ENCODE measurements around the gene ZNF408. TPM values are rescaled to one million over a fixed set of nuclear protein-coding genes. Genes with fewer than 3 reads are reported as not detected.
"Not testable (repeated sequence)": the region's sequence is repeated elsewhere in the genome, so short reads cannot be mapped to it uniquely, and the experiment has no call there.

The ZNF408 gene
- total RNA-seq, 4 donors from 2014 or later = 4.3 to 12.2 (median 7.9) TPM

DNA sequence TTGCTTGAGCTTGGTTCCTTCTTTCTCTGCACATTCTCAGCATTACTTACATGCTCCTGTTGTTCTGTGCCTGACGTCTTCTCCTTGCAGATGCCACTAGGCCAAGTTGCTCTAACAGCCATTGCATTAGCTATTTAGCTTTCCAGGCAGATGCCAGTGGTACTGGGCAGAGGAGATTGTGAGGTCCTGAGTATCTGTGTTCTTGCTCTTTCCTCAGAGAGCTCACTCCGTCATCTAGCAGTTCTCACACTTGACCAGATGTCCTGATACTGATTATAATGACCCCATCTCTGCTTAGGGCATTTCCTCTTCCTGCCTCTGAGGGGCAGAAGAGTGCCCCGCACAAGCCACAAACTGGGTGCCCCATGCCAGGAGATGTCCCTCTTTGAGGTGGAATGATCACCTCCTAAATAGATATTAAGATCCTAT lies 31.1 kb upstream of the ZNF408 start:
- DNase-seq (ENCODE audit: low spot score) = no peak

DNA sequence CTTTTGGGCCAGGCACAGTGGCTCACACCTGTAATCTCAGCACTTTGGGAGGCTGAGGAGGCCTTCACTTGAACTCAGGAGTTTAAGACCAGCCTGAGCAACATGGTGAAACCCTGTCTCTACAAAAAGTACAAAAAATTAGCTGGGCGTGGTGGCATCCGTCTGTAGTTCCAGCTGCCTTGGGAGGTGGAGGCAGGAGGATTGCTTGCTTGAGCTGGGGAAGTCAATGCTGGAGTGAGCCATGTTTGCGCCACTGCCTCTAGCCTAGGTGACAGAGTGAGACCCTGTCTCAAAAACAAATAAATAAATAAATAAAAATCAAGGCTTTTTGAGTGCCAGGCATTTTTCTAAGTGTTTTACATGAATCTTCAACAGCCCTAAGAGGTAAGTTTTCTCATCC lies 30.3 kb upstream of the ZNF408 start:
- not testable (repeated sequence) for DNase-seq (ENCODE audit: low spot score); ATAC-seq (ENCODE audit: low FRiP score)

More for the DNA sequence above, 31.1 kb upstream of the ZNF408 start:
- TF ChIP-seq, protein P1, sequence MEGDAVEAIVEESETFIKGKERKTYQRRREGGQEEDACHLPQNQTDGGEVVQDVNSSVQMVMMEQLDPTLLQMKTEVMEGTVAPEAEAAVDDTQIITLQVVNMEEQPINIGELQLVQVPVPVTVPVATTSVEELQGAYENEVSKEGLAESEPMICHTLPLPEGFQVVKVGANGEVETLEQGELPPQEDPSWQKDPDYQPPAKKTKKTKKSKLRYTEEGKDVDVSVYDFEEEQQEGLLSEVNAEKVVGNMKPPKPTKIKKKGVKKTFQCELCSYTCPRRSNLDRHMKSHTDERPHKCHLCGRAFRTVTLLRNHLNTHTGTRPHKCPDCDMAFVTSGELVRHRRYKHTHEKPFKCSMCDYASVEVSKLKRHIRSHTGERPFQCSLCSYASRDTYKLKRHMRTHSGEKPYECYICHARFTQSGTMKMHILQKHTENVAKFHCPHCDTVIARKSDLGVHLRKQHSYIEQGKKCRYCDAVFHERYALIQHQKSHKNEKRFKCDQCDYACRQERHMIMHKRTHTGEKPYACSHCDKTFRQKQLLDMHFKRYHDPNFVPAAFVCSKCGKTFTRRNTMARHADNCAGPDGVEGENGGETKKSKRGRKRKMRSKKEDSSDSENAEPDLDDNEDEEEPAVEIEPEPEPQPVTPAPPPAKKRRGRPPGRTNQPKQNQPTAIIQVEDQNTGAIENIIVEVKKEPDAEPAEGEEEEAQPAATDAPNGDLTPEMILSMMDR (IDR thresholded peaks at IDR 0.05) = no peak
- no peak for ATAC-seq (ENCODE audit: low FRiP score)

DNA sequence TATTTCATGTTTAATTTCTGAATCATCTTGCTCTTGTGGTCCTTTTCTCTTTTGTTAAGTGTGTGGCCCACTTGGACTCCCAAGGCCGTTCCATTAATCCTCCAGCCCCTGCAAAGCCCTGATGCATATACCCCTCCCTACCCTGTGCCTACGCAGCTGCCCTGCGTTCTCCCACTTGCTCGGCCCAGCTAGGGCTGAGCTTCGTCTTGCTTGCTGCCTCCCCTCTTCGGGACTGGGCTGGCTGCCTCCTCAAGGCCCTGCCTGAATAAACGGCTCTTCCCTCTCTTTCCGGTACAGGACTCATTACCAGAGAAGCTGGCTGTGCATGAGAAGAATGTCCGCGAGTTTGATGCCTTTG lies 28.9 kb upstream of the ZNF408 start:
- TF ChIP-seq, protein P1 (IDR thresholded peaks at IDR 0.05) = no peak
- ATAC-seq (ENCODE audit: low FRiP score) (no peak), DNase-seq (ENCODE audit: low spot score) (no peak)

DNA sequence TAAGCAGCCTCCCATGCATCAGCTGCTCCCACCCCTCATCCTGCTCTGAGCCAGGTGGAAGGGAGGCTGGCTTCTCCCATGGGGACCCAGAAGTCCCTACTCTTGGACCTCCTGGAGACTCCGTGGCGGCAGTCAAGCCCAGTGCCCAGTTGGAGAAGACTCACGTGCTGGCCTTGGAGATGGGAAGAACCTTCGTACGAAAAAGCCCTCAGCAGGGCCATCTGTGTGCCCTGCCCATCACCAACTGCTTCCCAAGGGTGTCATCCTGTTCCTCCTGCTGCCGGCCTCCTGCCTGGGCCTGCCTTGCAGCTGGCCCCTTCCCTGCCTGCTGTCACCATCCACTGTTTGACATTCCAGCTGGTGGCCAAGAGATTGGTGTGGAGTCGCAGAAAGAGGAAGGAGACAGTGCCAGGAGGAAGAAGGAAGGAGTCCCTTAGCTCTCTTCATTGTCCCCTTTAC lies 28.4 kb upstream of the ZNF408 start:
- DNase-seq (ENCODE audit: low spot score) (no peak), ATAC-seq (ENCODE audit: low FRiP score) (no peak)
- TF ChIP-seq, protein P1 (IDR thresholded peaks at IDR 0.05) = no peak

DNA sequence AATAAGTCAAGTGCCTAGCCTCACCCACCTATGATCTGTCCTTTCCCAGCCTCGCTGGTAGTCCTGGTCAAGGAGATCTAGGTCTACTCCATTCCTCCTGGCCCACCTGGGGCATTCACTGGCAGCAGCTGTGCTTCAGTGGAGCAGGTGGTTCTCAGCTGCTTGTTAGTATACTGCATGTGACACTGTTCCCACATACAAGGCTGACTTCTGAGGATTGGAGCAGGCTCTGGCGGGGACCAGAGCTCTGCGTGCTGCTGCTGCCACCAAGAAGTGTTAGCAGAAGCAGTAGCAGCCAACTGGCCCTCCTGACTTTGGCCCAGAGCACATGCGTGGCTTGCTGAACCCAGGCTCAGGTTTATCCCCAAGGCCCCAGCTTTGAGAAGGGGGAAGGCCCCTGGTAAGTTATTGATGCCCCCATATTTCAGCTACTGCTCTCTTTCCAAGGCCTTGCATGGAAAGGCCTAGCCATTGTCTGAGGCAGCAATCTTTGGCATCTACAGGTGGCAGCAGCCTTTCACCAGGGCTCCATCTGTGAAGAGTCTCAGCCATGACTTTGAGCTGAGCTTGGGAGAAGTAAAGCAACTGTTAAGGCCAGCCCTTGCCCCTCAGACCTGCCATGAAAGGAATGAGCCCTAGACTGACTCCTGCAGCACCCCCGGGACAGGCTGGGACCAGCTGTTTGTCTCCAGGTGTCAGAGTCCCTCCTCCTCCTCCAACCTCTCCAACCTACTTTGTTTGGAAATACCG lies 26.9 kb upstream of the ZNF408 start:
- TF ChIP-seq, protein P1 (IDR thresholded peaks at IDR 0.05) = no peak
- ATAC-seq (ENCODE audit: low FRiP score) (no peak), DNase-seq (ENCODE audit: low spot score) (no peak)

DNA sequence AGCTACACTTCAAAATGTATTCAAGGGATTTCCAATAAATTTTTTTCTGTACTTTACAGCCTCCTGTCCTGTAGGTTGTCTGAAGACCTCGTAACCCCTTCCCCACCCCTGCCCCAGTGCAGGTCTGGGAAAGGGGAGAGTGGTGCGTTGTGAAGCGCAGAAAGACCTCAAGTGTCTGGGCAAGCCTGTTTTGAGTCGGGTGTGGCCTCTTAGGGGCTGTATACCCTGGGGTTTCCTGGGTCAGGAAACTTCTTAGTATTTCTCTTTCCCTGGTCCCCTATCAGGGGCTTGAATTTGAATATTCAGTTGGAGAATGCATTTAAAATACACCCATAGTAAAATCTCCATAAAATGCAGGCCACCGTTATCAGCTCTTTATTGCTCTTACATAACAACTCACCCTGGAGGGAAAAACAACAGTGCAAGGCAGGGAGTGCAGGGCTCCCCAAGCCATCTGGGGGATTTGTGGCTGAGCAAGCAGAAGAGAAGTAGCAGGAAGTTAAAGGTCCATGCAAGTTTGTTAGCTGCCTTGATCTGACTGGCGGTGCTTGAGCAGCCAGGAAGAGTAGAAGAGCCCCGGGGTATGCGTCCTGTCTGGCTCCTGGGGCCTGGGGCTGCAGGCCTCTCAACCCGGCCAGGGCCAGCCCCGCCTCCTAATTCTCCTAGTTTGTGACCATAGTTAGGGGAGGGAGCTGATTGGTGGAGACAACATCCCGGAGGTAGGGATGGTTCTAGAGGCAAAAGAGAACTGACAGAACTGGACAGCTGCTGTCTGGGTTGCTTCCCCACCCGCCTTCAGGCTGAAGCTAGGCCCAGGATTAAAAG lies 26.2 kb upstream of the ZNF408 start:
- ATAC-seq (ENCODE audit: low FRiP score) (no peak), DNase-seq (ENCODE audit: low spot score) (no peak)
- TF ChIP-seq, protein P1 (IDR thresholded peaks at IDR 0.05) = no peak

DNA sequence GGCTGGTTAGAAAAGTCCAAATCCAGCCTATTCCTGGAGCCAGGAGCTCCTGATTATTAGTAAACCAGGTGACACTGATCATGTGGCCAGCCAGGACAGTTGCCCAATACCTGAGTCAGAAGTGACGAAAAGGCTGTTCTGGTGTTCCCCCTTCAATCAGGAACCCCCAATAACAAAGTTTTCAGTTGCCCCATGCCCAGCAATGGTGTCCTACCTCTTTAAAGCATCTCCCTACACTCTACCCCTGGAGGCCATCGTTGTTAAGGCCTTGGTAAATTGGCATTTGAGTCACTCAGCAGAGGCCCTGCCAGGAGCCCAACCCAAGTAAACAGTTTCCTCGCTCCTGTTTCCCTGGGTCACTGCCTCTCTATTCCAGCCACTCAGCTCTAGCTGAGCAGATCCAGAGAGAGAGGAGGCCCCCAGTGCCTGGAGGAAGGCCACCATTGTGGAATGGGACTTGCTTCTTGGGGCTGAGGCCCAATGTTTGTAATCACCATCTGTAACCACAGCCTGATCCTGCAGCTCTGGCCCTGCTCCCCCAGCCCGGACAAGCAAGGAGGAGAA lies 25.5 kb upstream of the ZNF408 start:
- ATAC-seq (ENCODE audit: low FRiP score) (no peak), DNase-seq (ENCODE audit: low spot score) (peak; percentile 47)
- TF ChIP-seq, protein P1 (IDR thresholded peaks at IDR 0.05) = no peak

All from omental fat pad (tissue), 4 donors.